GM23338 (cell line): Measurements from ENCODE around the gene CDK5R1. TPM values are rescaled to one million over a fixed set of nuclear protein-coding genes. Genes with fewer than 3 reads are reported as not detected.

Experiments
- ATAC-seq: fragments of 200-7000 bp; cut with Tn5 transposase; 3 replicates; pipeline ENCODE4 v1.9.1; 2020
- DNase-seq: peaks from one replicate; pipeline ENCODE4 v3.0.0-alpha.2; 2015; ENCODE audit warnings: low spot score
- H2AFZ ChIP-seq: fragments of 200-600 bp; sonication (generic); 2 replicates; pipeline ENCODE4 v1.8.0; 2016; ENCODE audit warnings: antibody characterized with exemption, mild to moderate bottlenecking, moderate library complexity
- H3F3A ChIP-seq: fragments of 200-600 bp; sonication (generic); replicated peaks from 2 replicates; pipeline ENCODE4 v1.8.0; 2017; ENCODE audit warnings: antibody characterized with exemption, mixed run types, low read depth
- H3K27ac ChIP-seq: fragments of 200-600 bp; sonication (generic); 2 replicates; pipeline ENCODE4 v1.6.1; 2016; ENCODE audit warnings: low read depth
- H3K27me3 ChIP-seq: fragments of 200-600 bp; sonication (generic); 2 replicates; pipeline ENCODE4 v1.8.0; 2016; ENCODE audit warnings: mild to moderate bottlenecking, mixed run types, moderate library complexity; ENCODE audit not compliant: insufficient read depth
- H3K36me3 ChIP-seq: fragments of 200-600 bp; sonication (generic); 2 replicates; pipeline ENCODE4 v1.8.0; 2016; ENCODE audit warnings: mild to moderate bottlenecking; ENCODE audit not compliant: insufficient read depth
- H3K4me1 ChIP-seq: fragments of 200-600 bp; sonication (generic); 2 replicates; pipeline ENCODE4 v1.8.0; 2016; ENCODE audit warnings: mild to moderate bottlenecking, moderate library complexity; ENCODE audit not compliant: insufficient read depth
- H3K4me2 ChIP-seq: fragments of 200-600 bp; sonication (generic); 2 replicates; pipeline ENCODE4 v1.7.1; 2017; ENCODE audit warnings: mixed run types
- H3K4me3 ChIP-seq: fragments of 200-600 bp; sonication (generic); 2 replicates; pipeline ENCODE4 v1.6.1; 2016; ENCODE audit warnings: mixed run types
- H3K79me2 ChIP-seq: fragments of 200-600 bp; sonication (generic); replicated peaks from 2 replicates; pipeline ENCODE4 v1.8.0; 2017; ENCODE audit warnings: mild to moderate bottlenecking; ENCODE audit not compliant: insufficient read depth
- H3K9me2 ChIP-seq: fragments of 200-600 bp; sonication (generic); 2 replicates; pipeline ENCODE4 v1.8.0; 2017; ENCODE audit not compliant: insufficient read depth
- H4K20me1 ChIP-seq: fragments of 200-600 bp; sonication (generic); replicated peaks from 2 replicates; pipeline ENCODE4 v1.8.0; 2017; ENCODE audit warnings: mild to moderate bottlenecking; ENCODE audit not compliant: insufficient read depth
- H3K27ac Mint-ChIP-seq: 2 replicates; pipeline ENCODE4 v1.8.0; 2020; ENCODE audit warnings: inconsistent platforms, mild to moderate bottlenecking, moderate library complexity, mixed read lengths
- H3K27me3 Mint-ChIP-seq: 3 replicates; pipeline ENCODE4 v1.8.0; 2022; ENCODE audit warnings: low read depth, mild to moderate bottlenecking, moderate library complexity, mixed read lengths, inconsistent platforms; ENCODE audit not compliant: insufficient read depth, poor library complexity
- H3K36me3 Mint-ChIP-seq: 3 replicates; pipeline ENCODE4 v1.8.0; 2021; ENCODE audit warnings: low read depth, mild to moderate bottlenecking, inconsistent platforms, moderate library complexity, mixed read lengths
- H3K4me1 Mint-ChIP-seq: 3 replicates; pipeline ENCODE4 v1.8.0; 2020; ENCODE audit warnings: mild to moderate bottlenecking, inconsistent platforms, mixed read lengths
- H3K4me3 Mint-ChIP-seq: 3 replicates; pipeline ENCODE4 v1.8.0; 2021; ENCODE audit warnings: moderate library complexity, mild to moderate bottlenecking, inconsistent platforms, mixed read lengths
- H3K9me3 Mint-ChIP-seq: 3 replicates; pipeline ENCODE4 v1.8.0; 2020; ENCODE audit warnings: moderate library complexity, mild to moderate bottlenecking, inconsistent platforms, mixed read lengths
- CREB1 ChIP-seq: fragments of 250-450 bp; sonication (Bioruptor Pico); IDR thresholded peaks from 2 replicates; pipeline ENCODE4 v1.5.0; 2020; ENCODE audit warnings: low read depth, mild to moderate bottlenecking, moderate library complexity
- EZH2 ChIP-seq: fragments of 200-600 bp; sonication (generic); IDR thresholded peaks from one replicate; pipeline ENCODE4 v1.8.0; 2017; ENCODE audit warnings: antibody characterized with exemption, mild to moderate bottlenecking, low read depth; ENCODE audit not compliant: unreplicated experiment
- EZH2phosphoT487 ChIP-seq: fragments of 200-600 bp; sonication (generic); IDR thresholded peaks from one replicate; pipeline ENCODE4 v1.8.1; 2018; ENCODE audit warnings: antibody characterized with exemption; ENCODE audit not compliant: unreplicated experiment
- JUNB ChIP-seq: IDR thresholded peaks from one replicate; pipeline ENCODE4 v1.6.1; 2016; ENCODE audit warnings: antibody characterized with exemption; ENCODE audit not compliant: unreplicated experiment
- NANOG ChIP-seq: IDR thresholded peaks from 2 replicates; pipeline ENCODE4 v1.6.1; 2016; ENCODE audit warnings: antibody characterized with exemption, borderline replicate concordance
- POLR2AphosphoS5 ChIP-seq: IDR thresholded peaks from 2 replicates; pipeline ENCODE4 v1.6.1; 2016; ENCODE audit warnings: antibody characterized with exemption, low read depth
- STAT1 ChIP-seq: IDR thresholded peaks from one replicate; pipeline ENCODE4 v1.6.1; 2016; ENCODE audit warnings: antibody characterized with exemption; ENCODE audit not compliant: unreplicated experiment
- ZNF114 ChIP-seq: fragments of 250-450 bp; sonication (Bioruptor Pico); IDR thresholded peaks from 2 replicates; pipeline ENCODE4 v1.5.0; 2020; ENCODE audit warnings: mild to moderate bottlenecking, moderate library complexity
- ZNF331 ChIP-seq: fragments of 250-450 bp; sonication (Bioruptor Pico); IDR thresholded peaks from 2 replicates; pipeline ENCODE4 v1.5.0; 2020; ENCODE audit warnings: low read depth, mild to moderate bottlenecking, moderate library complexity
- ZNF462 ChIP-seq: fragments of 250-450 bp; sonication (Bioruptor Pico); IDR thresholded peaks from 2 replicates; pipeline ENCODE4 v1.5.0; 2020; ENCODE audit warnings: mild to moderate bottlenecking, moderate library complexity
- polyA plus RNA-seq: library from polyadenylated mRNA; unstranded; fragments of >200 nt; fragmentation: Nextera tagmentation; extraction: Ambion mirVana; gene quantifications from 2 replicates; pipeline ENCODE4 v1.2.1, GENCODE V29; 2016
- total RNA-seq: library from RNA; depleted of rRNA; stranded (reverse); fragments of >200 nt; shearing (Covaris generic); gene quantifications from 2 replicates; pipeline ENCODE4 v1.2.3, GENCODE V29; 2014
- TF ChIP-seq, protein P1 (sequence below): IDR thresholded peaks from 2 replicates; pipeline ENCODE4 v1.6.1; 2016; ENCODE audit warnings: antibody characterized with exemption
- TF ChIP-seq, protein P2 (sequence below), 2 experiments: fragments of 200-600 bp in 1 of 2; sonication (generic) in 1 of 2; conservative IDR thresholded peaks; 2 replicates each; pipeline versions ENCODE4 v1.5.1 to v1.6.1; 2016 to 2017; ENCODE audit warnings: antibody characterized with exemption in 2 of 2, low read depth in 2 of 2, mild to moderate bottlenecking in 2 of 2, moderate library complexity in 1 of 2
- TF ChIP-seq, protein P3 (sequence below): IDR thresholded peaks from one replicate; pipeline ENCODE4 v1.6.1; 2018; ENCODE audit warnings: antibody characterized with exemption; ENCODE audit not compliant: unreplicated experiment

Gene CDK5R1
- total and polyA plus RNA-seq, 2 experiments from 2014 or later, result 4.0 to 11.6 TPM

GRCh38 chr17:32527146-32527545 lies 40.4 kb downstream of the CDK5R1 start:
- Mint-ChIP-seq H3K4me3 (no peak overlapping the region), H3K27ac (no peak overlapping the region)
- no peak for DNase-seq

More at GRCh38 chr17:32527146-32527545, 40.4 kb downstream of the CDK5R1 start:
- H3K4me2 ChIP-seq, result no peak overlapping the region
- Mint-ChIP-seq H3K27me3 (peaks cover 2% of the 10 kb centered on the region), H3K4me1 (peaks cover 16% of the 10 kb centered on the region), H3K36me3 (no peaks in the 10 kb centered on the region), H3K9me3 (no peaks in the 10 kb centered on the region)
- H4K20me1 ChIP-seq, result no peaks in the 10 kb centered on the region
- H3F3A ChIP-seq, result no peaks in the 10 kb centered on the region
- TF ChIP-seq JUNB, result no peak
- no peak for TF ChIP-seq ZNF462
- TF ChIP-seq, protein P1, sequence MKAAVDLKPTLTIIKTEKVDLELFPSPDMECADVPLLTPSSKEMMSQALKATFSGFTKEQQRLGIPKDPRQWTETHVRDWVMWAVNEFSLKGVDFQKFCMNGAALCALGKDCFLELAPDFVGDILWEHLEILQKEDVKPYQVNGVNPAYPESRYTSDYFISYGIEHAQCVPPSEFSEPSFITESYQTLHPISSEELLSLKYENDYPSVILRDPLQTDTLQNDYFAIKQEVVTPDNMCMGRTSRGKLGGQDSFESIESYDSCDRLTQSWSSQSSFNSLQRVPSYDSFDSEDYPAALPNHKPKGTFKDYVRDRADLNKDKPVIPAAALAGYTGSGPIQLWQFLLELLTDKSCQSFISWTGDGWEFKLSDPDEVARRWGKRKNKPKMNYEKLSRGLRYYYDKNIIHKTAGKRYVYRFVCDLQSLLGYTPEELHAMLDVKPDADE, result no peak
- no peak for TF ChIP-seq STAT1
- TF ChIP-seq ZNF331 (CRISPR knock-in tag), result no peak
- no peak for TF ChIP-seq NANOG
- no peak for TF ChIP-seq ZNF114 (CRISPR knock-in tag)
- no peak for TF ChIP-seq POLR2AphosphoS5
- TF ChIP-seq EZH2, result no peak
- TF ChIP-seq EZH2phosphoT487, result no peak
- TF ChIP-seq, protein P2, sequence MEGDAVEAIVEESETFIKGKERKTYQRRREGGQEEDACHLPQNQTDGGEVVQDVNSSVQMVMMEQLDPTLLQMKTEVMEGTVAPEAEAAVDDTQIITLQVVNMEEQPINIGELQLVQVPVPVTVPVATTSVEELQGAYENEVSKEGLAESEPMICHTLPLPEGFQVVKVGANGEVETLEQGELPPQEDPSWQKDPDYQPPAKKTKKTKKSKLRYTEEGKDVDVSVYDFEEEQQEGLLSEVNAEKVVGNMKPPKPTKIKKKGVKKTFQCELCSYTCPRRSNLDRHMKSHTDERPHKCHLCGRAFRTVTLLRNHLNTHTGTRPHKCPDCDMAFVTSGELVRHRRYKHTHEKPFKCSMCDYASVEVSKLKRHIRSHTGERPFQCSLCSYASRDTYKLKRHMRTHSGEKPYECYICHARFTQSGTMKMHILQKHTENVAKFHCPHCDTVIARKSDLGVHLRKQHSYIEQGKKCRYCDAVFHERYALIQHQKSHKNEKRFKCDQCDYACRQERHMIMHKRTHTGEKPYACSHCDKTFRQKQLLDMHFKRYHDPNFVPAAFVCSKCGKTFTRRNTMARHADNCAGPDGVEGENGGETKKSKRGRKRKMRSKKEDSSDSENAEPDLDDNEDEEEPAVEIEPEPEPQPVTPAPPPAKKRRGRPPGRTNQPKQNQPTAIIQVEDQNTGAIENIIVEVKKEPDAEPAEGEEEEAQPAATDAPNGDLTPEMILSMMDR (conservative IDR thresholded peaks at IDR 0.05; ENCODE audit: low read depth in 2 of 2), result no peak
- TF ChIP-seq, protein P3, sequence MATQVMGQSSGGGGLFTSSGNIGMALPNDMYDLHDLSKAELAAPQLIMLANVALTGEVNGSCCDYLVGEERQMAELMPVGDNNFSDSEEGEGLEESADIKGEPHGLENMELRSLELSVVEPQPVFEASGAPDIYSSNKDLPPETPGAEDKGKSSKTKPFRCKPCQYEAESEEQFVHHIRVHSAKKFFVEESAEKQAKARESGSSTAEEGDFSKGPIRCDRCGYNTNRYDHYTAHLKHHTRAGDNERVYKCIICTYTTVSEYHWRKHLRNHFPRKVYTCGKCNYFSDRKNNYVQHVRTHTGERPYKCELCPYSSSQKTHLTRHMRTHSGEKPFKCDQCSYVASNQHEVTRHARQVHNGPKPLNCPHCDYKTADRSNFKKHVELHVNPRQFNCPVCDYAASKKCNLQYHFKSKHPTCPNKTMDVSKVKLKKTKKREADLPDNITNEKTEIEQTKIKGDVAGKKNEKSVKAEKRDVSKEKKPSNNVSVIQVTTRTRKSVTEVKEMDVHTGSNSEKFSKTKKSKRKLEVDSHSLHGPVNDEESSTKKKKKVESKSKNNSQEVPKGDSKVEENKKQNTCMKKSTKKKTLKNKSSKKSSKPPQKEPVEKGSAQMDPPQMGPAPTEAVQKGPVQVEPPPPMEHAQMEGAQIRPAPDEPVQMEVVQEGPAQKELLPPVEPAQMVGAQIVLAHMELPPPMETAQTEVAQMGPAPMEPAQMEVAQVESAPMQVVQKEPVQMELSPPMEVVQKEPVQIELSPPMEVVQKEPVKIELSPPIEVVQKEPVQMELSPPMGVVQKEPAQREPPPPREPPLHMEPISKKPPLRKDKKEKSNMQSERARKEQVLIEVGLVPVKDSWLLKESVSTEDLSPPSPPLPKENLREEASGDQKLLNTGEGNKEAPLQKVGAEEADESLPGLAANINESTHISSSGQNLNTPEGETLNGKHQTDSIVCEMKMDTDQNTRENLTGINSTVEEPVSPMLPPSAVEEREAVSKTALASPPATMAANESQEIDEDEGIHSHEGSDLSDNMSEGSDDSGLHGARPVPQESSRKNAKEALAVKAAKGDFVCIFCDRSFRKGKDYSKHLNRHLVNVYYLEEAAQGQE, result no peak
- TF ChIP-seq CREB1 (CRISPR knock-in tag), result no peak
- H3K27ac ChIP-seq, result no peak overlapping the region
- H2AFZ ChIP-seq, result no peak overlapping the region
- no peak for ATAC-seq
- H3K79me2 ChIP-seq, result no peaks in the 10 kb centered on the region
- no peak overlapping the region for H3K4me3 ChIP-seq
- H3K4me1 ChIP-seq, result peaks cover 13% of the 10 kb centered on the region
- H3K27me3 ChIP-seq, result no peaks in the 10 kb centered on the region
- H3K9me2 ChIP-seq, result no peaks in the 10 kb centered on the region
- H3K36me3 ChIP-seq, result no peaks in the 10 kb centered on the region
